Heart right ventricle (tissue), 16 donors: ENCODE measurements around the gene EPS8. TPM values are rescaled to one million over a fixed set of nuclear protein-coding genes. Genes with fewer than 3 reads are reported as not detected.
A peak's percentile ranks its signal among the peaks of the same experiment; 100 is the strongest.

Source experiments
- ATAC-seq, 8 donors: fragments of 200-7000 bp; cut with Tn5 transposase; one replicate each; pipeline ENCODE4 v1.9.1; 2020; ENCODE audit warnings: mild to moderate bottlenecking in 8 of 8, moderate library complexity in 8 of 8, moderate number of reproducible peaks in 1 of 8
- DNase-seq, 2 donors: peaks; one replicate each; pipeline ENCODE4 v3.0.0-alpha.2; 2020
- H3K27ac ChIP-seq, 10 donors: fragments of 200-600 bp; sonication (generic) in 2 of 10; one replicate each; pipeline versions ENCODE4 v1.5.0 to v1.8.0; 2020 to 2022; ENCODE audit warnings: mild to moderate bottlenecking in 3 of 10
- H3K27me3 ChIP-seq, 7 donors: fragments of 200-600 bp; one replicate each; pipeline ENCODE4 v1.8.0; 2021 to 2022; ENCODE audit warnings: mild to moderate bottlenecking in 2 of 7
- H3K36me3 ChIP-seq, 9 donors: fragments of 200-600 bp; sonication (generic) in 1 of 9; one replicate each; pipeline versions ENCODE4 v1.5.0 to v1.8.0; 2020 to 2022; ENCODE audit warnings: mild to moderate bottlenecking in 2 of 9
- H3K4me1 ChIP-seq, 9 donors: fragments of 200-600 bp; sonication (generic) in 1 of 9; one replicate each; pipeline versions ENCODE4 v1.5.0 to v1.8.0; 2020 to 2022; ENCODE audit warnings: mild to moderate bottlenecking in 4 of 9
- H3K4me3 ChIP-seq, 10 donors: fragments of 200-600 bp; sonication (generic) in 2 of 10; one replicate each; pipeline versions ENCODE4 v1.5.0 to v1.8.0; 2020 to 2022; ENCODE audit warnings: mild to moderate bottlenecking in 7 of 10, moderate library complexity in 2 of 10
- H3K9me3 ChIP-seq, 11 donors: fragments of 200-600 bp in 10 of 11; sonication (generic) in 2 of 11; one replicate each; pipeline versions ENCODE4 v1.5.0 to v1.8.0; 2013 to 2022; ENCODE audit warnings: mild to moderate bottlenecking in 2 of 11, control low read depth in 1 of 11, moderate library complexity in 1 of 11
- WGBS, 2 donors: extraction: QIAGEN DNeasy Blood & Tissue Kit; methylation state at CpG; one replicate each; pipeline ENCODE4 v1.1.7; 2013; ENCODE audit warnings: inconsistent platforms in 1 of 2; 5-methylcytosine and 5-hydroxymethylcytosine counted together
- intact Hi-C, 10 donors: fragments of 100-400 bp; cut with DNase I; formaldehyde crosslinking; loops; one replicate each; pipeline versions ENCODE4 v1.11.1 to v1.14.2; 2022
- polyA plus RNA-seq, 2 donors: library from polyadenylated mRNA; stranded (reverse); fragments of 200-250 nt; gene quantifications; one replicate each; pipeline ENCODE4 v1.2.3, GENCODE V29; 2013
- total RNA-seq, 10 donors: library from RNA; stranded (reverse); fragmentation: NEBNext Ultra II Directional in 3 of 10; extraction: Animal tissue kit (Norgen Biotek cat#: 25700) in 3 of 10; gene quantifications; one replicate each; pipeline versions ENCODE4 v1.2.1 to v1.2.4, GENCODE V29; 2021 to 2023
- TF ChIP-seq, protein P1 (sequence below), 9 donors: fragments of 200-600 bp; sonication (generic) in 2 of 9; IDR thresholded peaks; one replicate each; pipeline versions ENCODE4 v1.5.0 to v1.8.0; 2021 to 2022; ENCODE audit warnings: antibody characterized with exemption in 9 of 9, mild to moderate bottlenecking in 5 of 9, moderate library complexity in 1 of 9
- donor health status: Arrhythmogenic right ventricular cardiomyopathy.
- donor health status: ischemic (EF 13 %, LVEDD 7.1; RV severe dilation, severe dysfunction).
- donor health status: healthy with polysubstance abuse.
- donor health status: DM: no; HTN: yes; CAD: no.
- donor health status: DM: no; HTN: no; CAD: no.
- donor health status: ischemic (EF 25% LVEDD 6.9; RV normal size, moderate dysfunction).
- donor health status: ischemic (EF 25% LVEDD 5.7; RV mildly dilated, moderate dysfunction).
- donor health status: healthy.
- donor health status: DM: yes; HTN: yes; CAD: no.
- donor health status: Ischemic cardiomyopathy.
- donor health status: ischemic (EF 35%, LVEDD 5.7; RV mildly dilated, moderate dysfunction).
- donor health status: nonischemic (EF 11% LVEDD 7.7; RV severe dilation, severe dysfunction).
- donor health status: DM: yes; HTN: yes; CAD: no.
- donor health status: PGD.
- donor health status: ischemic (EF 29% LVEDD 5.4; RV normal size, mild dysfunction).
- donor health status: nonischemic (EF 23%, LVEDD 6.1; RV moderate dilation, normal function).

Gene EPS8
- total and polyA plus RNA-seq, 12 donors = 7.7 to 38.6 (median 15.7) TPM

DNA sequence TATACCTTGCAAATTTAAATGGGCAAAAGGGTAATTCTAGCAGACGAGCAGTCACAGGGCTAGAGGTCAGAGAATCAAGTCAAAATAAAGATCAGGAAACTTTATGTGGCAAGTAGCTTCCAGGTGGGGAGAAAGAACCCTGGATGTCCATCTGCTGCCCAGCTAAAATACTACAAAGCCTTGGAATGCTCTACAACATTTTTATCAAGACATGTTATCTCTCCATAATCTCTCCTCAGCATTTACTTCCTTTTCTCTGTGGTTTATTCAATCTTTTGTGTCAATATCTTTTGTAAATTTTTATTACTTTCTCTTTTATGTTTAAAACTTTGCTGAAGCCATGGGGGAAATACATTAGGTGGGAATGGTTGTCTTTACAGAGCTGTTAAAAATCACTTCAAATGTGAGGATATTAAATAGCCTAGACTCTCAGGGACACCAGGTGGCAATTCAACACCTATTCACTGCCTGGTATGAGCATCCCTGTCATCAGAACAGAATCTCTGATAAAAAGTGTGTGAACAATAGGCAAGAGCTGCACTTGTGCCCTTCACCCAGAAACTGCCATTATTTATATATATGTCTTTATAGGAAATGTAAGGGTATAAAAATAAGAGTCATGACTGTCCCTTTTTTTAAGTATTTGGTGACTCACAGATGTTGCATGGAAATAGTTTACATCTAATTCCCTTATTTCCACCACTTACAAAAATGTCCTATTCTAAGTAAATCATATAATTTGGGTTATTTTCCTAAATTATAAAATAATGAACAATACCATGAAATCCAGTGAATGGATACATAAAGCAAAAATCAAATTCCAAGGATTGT is 152.9 kb downstream of the EPS8 start:
- Histone ChIP-seq H3K27me3 (no peaks in the 10 kb centered on the region), H3K27ac (no peak overlapping the region), H3K4me3 (no peak overlapping the region), H3K4me1 (peaks cover 0 to 46% (median 9%) of the 10 kb centered on the region in 9 donors), H3K36me3 (peaks cover 0 to 36% (median 4%) of the 10 kb centered on the region in 9 donors), H3K9me3 (no peaks in the 10 kb centered on the region)
- intact Hi-C loops = loop anchor here in 1 of 10 donors (10.0 kb wide), 1 partner anchor 139 kb away; no protein-coding TSS in a partner anchor
- 87 to 100% methylated on average over 1 of the region's 1 CpG for WGBS, 2 donors
- no peak for ATAC-seq
- no peak for DNase-seq
- TF ChIP-seq, protein P1, sequence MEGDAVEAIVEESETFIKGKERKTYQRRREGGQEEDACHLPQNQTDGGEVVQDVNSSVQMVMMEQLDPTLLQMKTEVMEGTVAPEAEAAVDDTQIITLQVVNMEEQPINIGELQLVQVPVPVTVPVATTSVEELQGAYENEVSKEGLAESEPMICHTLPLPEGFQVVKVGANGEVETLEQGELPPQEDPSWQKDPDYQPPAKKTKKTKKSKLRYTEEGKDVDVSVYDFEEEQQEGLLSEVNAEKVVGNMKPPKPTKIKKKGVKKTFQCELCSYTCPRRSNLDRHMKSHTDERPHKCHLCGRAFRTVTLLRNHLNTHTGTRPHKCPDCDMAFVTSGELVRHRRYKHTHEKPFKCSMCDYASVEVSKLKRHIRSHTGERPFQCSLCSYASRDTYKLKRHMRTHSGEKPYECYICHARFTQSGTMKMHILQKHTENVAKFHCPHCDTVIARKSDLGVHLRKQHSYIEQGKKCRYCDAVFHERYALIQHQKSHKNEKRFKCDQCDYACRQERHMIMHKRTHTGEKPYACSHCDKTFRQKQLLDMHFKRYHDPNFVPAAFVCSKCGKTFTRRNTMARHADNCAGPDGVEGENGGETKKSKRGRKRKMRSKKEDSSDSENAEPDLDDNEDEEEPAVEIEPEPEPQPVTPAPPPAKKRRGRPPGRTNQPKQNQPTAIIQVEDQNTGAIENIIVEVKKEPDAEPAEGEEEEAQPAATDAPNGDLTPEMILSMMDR (IDR thresholded peaks at IDR 0.05) = no peak

DNA sequence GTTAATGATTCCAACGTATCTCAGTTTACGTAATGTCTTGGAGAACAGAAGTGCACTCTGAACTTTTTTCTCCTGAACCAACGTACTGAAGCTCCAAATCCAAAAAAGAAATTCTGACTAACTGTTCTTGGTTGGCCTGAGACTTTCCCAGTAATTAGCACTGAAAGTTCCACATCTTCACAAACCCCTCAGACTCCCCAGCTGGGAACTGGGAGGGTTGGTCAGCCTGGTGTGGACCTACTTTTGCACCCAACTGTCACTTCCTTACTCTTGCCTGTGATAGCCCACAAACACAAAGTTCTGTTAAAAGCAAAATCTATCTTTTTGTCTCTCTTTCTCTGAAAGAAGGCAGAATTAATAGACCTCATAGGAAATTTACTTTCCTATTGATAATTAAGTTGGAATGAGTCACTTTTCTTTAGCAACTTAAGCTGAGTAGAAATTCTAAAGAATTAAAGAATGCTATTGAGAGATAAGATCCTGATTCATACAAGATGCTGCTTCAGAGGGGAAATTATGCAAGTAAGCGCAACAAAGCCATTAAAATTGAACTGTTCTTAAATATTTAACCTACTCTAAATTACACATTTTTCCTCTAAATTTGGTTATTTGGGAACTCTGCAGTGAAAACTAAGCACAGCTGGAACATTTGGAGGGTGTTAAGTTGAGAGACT is 155.0 kb downstream of the EPS8 start:
- H3K27me3 ChIP-seq = no peaks in the 10 kb centered on the region
- H3K4me1 ChIP-seq = peaks cover 0 to 58% (median 30%) of the 10 kb centered on the region in 9 donors
- no peak for DNase-seq
- intact Hi-C loops = loop anchor here in 1 of 10 donors (10.0 kb wide), 1 partner anchor 141 kb away; no protein-coding TSS in a partner anchor
- 78 to 80% methylated on average over 4 of the region's 4 CpGs for WGBS, 2 donors
- peak in 2 of 8 donors; percentile 16 to 66 for ATAC-seq
- H3K4me3 ChIP-seq = no peak overlapping the region
- H3K9me3 ChIP-seq = no peaks in the 10 kb centered on the region
- TF ChIP-seq, protein P1 (IDR thresholded peaks at IDR 0.05) = no peak
- H3K36me3 ChIP-seq = peaks cover 0 to 26% (median 0%) of the 10 kb centered on the region in 9 donors
- H3K27ac ChIP-seq = peak overlapping the region; percentile 8 to 73 (median 54)

DNA sequence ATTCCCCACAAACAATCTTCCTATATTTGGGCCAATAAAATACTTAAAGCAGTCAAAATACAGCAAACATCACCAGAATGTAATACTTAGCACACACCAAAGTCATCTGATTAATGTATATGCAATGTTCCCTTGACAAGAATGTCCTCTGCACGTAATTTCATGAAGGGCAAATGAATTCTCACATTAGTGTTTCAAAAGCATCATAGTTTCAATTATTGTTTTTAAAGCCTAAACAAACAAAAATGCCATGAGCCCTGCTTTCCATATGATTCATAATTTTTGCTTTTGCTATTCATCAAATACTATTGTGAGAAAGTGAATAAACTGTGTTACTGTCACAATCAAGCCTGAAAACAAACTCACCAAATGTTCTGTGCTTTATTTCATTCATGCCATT is 156.0 kb downstream of the EPS8 start:
- H3K4me1 ChIP-seq = peaks cover 0 to 63% (median 39%) of the 10 kb centered on the region in 9 donors
- no peaks in the 10 kb centered on the region for H3K27me3 ChIP-seq
- H3K4me3 ChIP-seq = no peak overlapping the region
- ATAC-seq (no peak), DNase-seq (no peak)
- intact Hi-C loops = loop anchor here in 1 of 10 donors (10.0 kb wide), 1 partner anchor 142 kb away; no protein-coding TSS in a partner anchor
- no peaks in the 10 kb centered on the region for H3K9me3 ChIP-seq
- H3K27ac ChIP-seq = peak overlapping the region in 8 of 10 donors; percentile 34 to 73 (median 59)
- H3K36me3 ChIP-seq = peaks cover 0 to 16% (median 0%) of the 10 kb centered on the region in 9 donors
- WGBS, 2 donors = 85 to 91% methylated on average over 1 of the region's 1 CpG
- TF ChIP-seq, protein P1 (IDR thresholded peaks at IDR 0.05) = no peak

DNA sequence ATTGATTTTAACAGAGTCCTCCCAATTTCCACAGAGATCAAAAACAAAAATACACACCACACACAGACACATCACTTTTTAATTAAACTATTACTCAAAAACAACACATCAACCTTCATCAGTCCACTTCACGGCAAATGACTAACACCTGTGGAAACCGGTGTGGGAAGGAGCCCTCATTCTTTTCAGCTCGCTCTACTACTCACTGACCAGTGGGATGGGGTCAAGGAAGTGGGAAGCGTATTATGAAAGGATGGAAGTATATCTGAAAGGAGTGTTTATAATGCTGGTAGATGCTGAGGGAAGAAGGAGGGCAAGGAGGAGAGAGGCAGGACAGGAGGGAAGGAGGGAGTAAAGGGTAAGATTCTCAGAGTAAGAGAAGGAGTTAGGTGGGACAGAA is 156.5 kb downstream of the EPS8 start:
- Histone ChIP-seq H3K4me3 (no peak overlapping the region), H3K27ac (peak overlapping the region in 5 of 10 donors; percentile 15 to 73 (median 62)), H3K4me1 (peaks cover 0 to 63% (median 41%) of the 10 kb centered on the region in 9 donors), H3K27me3 (no peaks in the 10 kb centered on the region), H3K36me3 (peaks cover 0 to 14% (median 0%) of the 10 kb centered on the region in 9 donors), H3K9me3 (no peaks in the 10 kb centered on the region)
- WGBS, 2 donors = 91 to 94% methylated on average over 4 of the region's 4 CpGs
- intact Hi-C loops = loop anchor here in 1 of 10 donors (10.0 kb wide), 1 partner anchor 142 kb away; no protein-coding TSS in a partner anchor
- TF ChIP-seq, protein P1 (IDR thresholded peaks at IDR 0.05) = no peak
- DNase-seq (no peak), ATAC-seq (no peak)
